SK-N-SH (cell line): ENCODE results near the gene ITGB5. TPM values are rescaled to one million over a fixed set of nuclear protein-coding genes. Genes with fewer than 3 reads are reported as not detected.

Experiments
- CTCF ChIA-PET: fragments of 300-600, 350-600 bp; formaldehyde crosslinking; extraction: SDS; loops from one replicate; lab custom pipeline; 2021; lab: Yijun Ruan, JAX
- POLR2A ChIA-PET: fragments of 350-600 bp; sonication (Branson Sonifier 250); formaldehyde crosslinking; extraction: SDS; loops from one replicate; lab custom pipeline; 2020; ENCODE audit warnings: antibody characterized with exemption, inconsistent platforms; lab: Yijun Ruan, JAX
- DNase-seq: peaks from one replicate; pipeline ENCODE4 v3.0.0; 2012
- H2AFZ ChIP-seq: fragments of 200-600 bp; sonication (generic); 2 replicates; pipeline ENCODE4 v1.8.1; 2016; ENCODE audit warnings: antibody characterized with exemption, mild to moderate bottlenecking, low read depth
- H3F3A ChIP-seq: fragments of 200-600 bp; sonication (generic); replicated peaks from 2 replicates; pipeline ENCODE3; 2016; ENCODE audit warnings: antibody characterized with exemption, mild to moderate bottlenecking; ENCODE audit not compliant: insufficient read depth
- H3K27ac ChIP-seq, 2 experiments: fragments of 200-500 bp in 1 of 2; fragments of 200-600 bp in 1 of 2; sonication (Bioruptor generic) in 1 of 2; sonication (generic), shearing (Covaris generic) in 1 of 2; 2 replicates each; pipeline versions ENCODE4 v1.5.1 to v1.6.1; 2014 to 2016; ENCODE audit warnings: low read depth in 2 of 2, inconsistent platforms in 1 of 2, low read length in 1 of 2, mild to moderate bottlenecking in 1 of 2, mixed read lengths in 1 of 2
- H3K27me3 ChIP-seq: fragments of 200-600 bp; sonication (generic), shearing (Covaris generic); 2 replicates; pipeline ENCODE4 v1.6.1; 2016; ENCODE audit warnings: mixed run types; ENCODE audit not compliant: insufficient read depth
- H3K36me3 ChIP-seq, 2 experiments: fragments of 200-500 bp in 1 of 2; fragments of 200-600 bp in 1 of 2; sonication (Bioruptor generic) in 1 of 2; sonication (generic) in 1 of 2; replicated peaks in 1 of 2; 2 replicates each; pipeline versions ENCODE3 to v1.5.1; 2014 to 2016; ENCODE audit warnings: low read length in 1 of 2, mild to moderate bottlenecking in 1 of 2; ENCODE audit not compliant: insufficient read depth in 2 of 2, control insufficient read depth in 1 of 2
- H3K4me1 ChIP-seq, 2 experiments: fragments of 200-500 bp in 1 of 2; fragments of 200-600 bp in 1 of 2; sonication (Bioruptor generic) in 1 of 2; sonication (generic), shearing (Covaris generic) in 1 of 2; 2 replicates each; pipeline versions ENCODE4 v1.5.1 to v1.6.1; 2014 to 2016; ENCODE audit warnings: low read depth in 1 of 2, low read length in 1 of 2, mixed run types in 1 of 2; ENCODE audit not compliant: insufficient read depth in 2 of 2, control insufficient read depth in 1 of 2
- H3K4me2 ChIP-seq: fragments of 200-600 bp; sonication (generic), shearing (Covaris generic); 2 replicates; pipeline ENCODE4 v1.6.1; 2017; ENCODE audit warnings: mixed run types
- H3K4me3 ChIP-seq, 2 experiments: fragments of 200-500 bp in 1 of 2; fragments of 200-600 bp in 1 of 2; sonication (Bioruptor generic) in 1 of 2; sonication (generic), shearing (Covaris generic) in 1 of 2; 2 replicates each; pipeline versions ENCODE4 v1.5.1 to v1.8.1; 2014 to 2016; ENCODE audit warnings: low read depth in 2 of 2, inconsistent platforms in 1 of 2, low read length in 1 of 2, mild to moderate bottlenecking in 1 of 2, mixed read lengths in 1 of 2, moderate library complexity in 1 of 2
- H3K79me2 ChIP-seq: fragments of 200-600 bp; sonication (generic); 2 replicates; pipeline ENCODE4 v1.8.1; 2017; ENCODE audit warnings: mild to moderate bottlenecking; ENCODE audit not compliant: insufficient read depth
- H3K9ac ChIP-seq: fragments of 200-600 bp; sonication (generic); 2 replicates; pipeline ENCODE4 v1.6.1; 2017; ENCODE audit warnings: mixed run types
- H3K9me2 ChIP-seq: fragments of 200-600 bp; sonication (generic); 2 replicates; pipeline ENCODE4 v1.6.1; 2017; ENCODE audit warnings: mixed run types
- H3K9me3 ChIP-seq: fragments of 200-600 bp; sonication (generic); 2 replicates; pipeline ENCODE4 v1.6.1; 2017; ENCODE audit warnings: mixed run types, mild to moderate bottlenecking, moderate library complexity
- H4K20me1 ChIP-seq: fragments of 200-600 bp; sonication (generic); 2 replicates; pipeline ENCODE4 v1.6.1; 2017; ENCODE audit warnings: mild to moderate bottlenecking, mixed run types; ENCODE audit not compliant: insufficient read depth
- CHD2 ChIP-seq: fragments of 150-350 bp; IDR thresholded peaks from 2 replicates; pipeline ENCODE4 v1.6.1; 2018; ENCODE audit warnings: low read length; ENCODE audit not compliant: partially characterized antibody
- ELF1 ChIP-seq: IDR thresholded peaks from 2 replicates; pipeline ENCODE4 v1.4.0; 2012
- GABPA ChIP-seq: IDR thresholded peaks from 2 replicates; pipeline ENCODE4 v1.4.0; 2012; ENCODE audit warnings: low read depth, mild to moderate bottlenecking
- IRF3 ChIP-seq: fragments of 150-350 bp; IDR thresholded peaks from 2 replicates; pipeline ENCODE4 v1.6.1; 2016; ENCODE audit warnings: mild to moderate bottlenecking, low read depth, low read length
- JUND ChIP-seq: IDR thresholded peaks from 2 replicates; pipeline ENCODE4 v1.4.0; 2012
- MAX ChIP-seq: IDR thresholded peaks from 2 replicates; pipeline ENCODE4 v1.4.0; 2012; ENCODE audit warnings: low read depth
- MXI1 ChIP-seq: IDR thresholded peaks from 2 replicates; pipeline ENCODE4 v1.6.1; 2012; ENCODE audit warnings: mild to moderate bottlenecking, low read depth, low read length, improper control_type of control experiment
- POLR2AphosphoS5 ChIP-seq: IDR thresholded peaks from 2 replicates; pipeline ENCODE4 v1.6.1; 2012; ENCODE audit warnings: low read depth, low read length
- RCOR1 ChIP-seq: fragments of 150-350 bp; IDR thresholded peaks from 2 replicates; pipeline ENCODE4 v1.6.1; 2017; ENCODE audit warnings: antibody characterized with exemption, low read length
- REST ChIP-seq: IDR thresholded peaks from 2 replicates; pipeline ENCODE4 v1.6.1; 2012; ENCODE audit warnings: mild to moderate bottlenecking, low read depth, low read length, moderate library complexity
- SIN3A ChIP-seq: IDR thresholded peaks from 2 replicates; pipeline ENCODE4 v1.6.1; 2012; ENCODE audit warnings: low read depth, mild to moderate bottlenecking, low read length, moderate library complexity, borderline replicate concordance
- TAF1 ChIP-seq: IDR thresholded peaks from 2 replicates; pipeline ENCODE4 v1.6.1; 2012; ENCODE audit warnings: low read depth, mild to moderate bottlenecking, low read length, moderate library complexity, borderline replicate concordance
- TEAD4 ChIP-seq: IDR thresholded peaks from 2 replicates; pipeline ENCODE4 v1.4.0; 2012; ENCODE audit warnings: mild to moderate bottlenecking, borderline replicate concordance; ENCODE audit not compliant: insufficient read depth
- USF2 ChIP-seq: fragments of 150-350 bp; IDR thresholded peaks from 2 replicates; pipeline ENCODE4 v1.6.1; 2017; ENCODE audit warnings: antibody characterized with exemption, low read length, low read depth, borderline replicate concordance
- YY1 ChIP-seq: IDR thresholded peaks from 2 replicates; pipeline ENCODE4 v1.4.0; 2012; ENCODE audit warnings: low read depth, mild to moderate bottlenecking
- WGBS: methylation state at CpG from one replicate; pipeline ENCODE4 v1.1.6; 2017; ENCODE audit warnings: low lambda C conversion rate; 5-methylcytosine and 5-hydroxymethylcytosine counted together
- polyA plus RNA-seq, 3 experiments: library from polyadenylated mRNA; depleted of rRNA; stranded (reverse); fragments of >200 nt; gene quantifications; 2 replicates each; pipeline ENCODE4 v1.2.3, GENCODE V29; 2012

The ITGB5 gene
- polyA plus RNA-seq, 1 of the 3 experiments (the other 2 are of a cell fraction), result 481 TPM

- peak; percentile 66; the same call in 1 of the 2 replicates for TF ChIP-seq ELF1
- TF ChIP-seq SIN3A, result peak; percentile 93; the same call in 1 of the 2 replicates
- TF ChIP-seq IRF3, result no peak
- no peak for TF ChIP-seq USF2
- no peak for TF ChIP-seq TEAD4
- peak; percentile 91 for TF ChIP-seq YY1
- TF ChIP-seq MXI1, result peak; percentile 91
- peak; percentile 89 for TF ChIP-seq MAX
- peak; percentile 98 for TF ChIP-seq POLR2AphosphoS5
- TF ChIP-seq REST, result 0 out of 2 replicates have a peak, but pooled peaks have one; percentile 66
- TF ChIP-seq RCOR1, result 0 out of 2 replicates have a peak, but pooled peaks have one; percentile 30
- peak; percentile 87 for TF ChIP-seq GABPA
- peak; percentile 8; the same call in 1 of the 2 replicates for TF ChIP-seq JUND
- peak; percentile 86 for TF ChIP-seq TAF1
- peak; percentile 68 for TF ChIP-seq CHD2
- H3K4me2 ChIP-seq, result peak within 1 kb of the TSS; percentile 95
- peak within 1 kb of the TSS; percentile 34 to 76; a peak in 3 of 4 replicates for H3K27ac ChIP-seq
- no peaks in the 10 kb centered on the region for H3F3A ChIP-seq
- no peaks in the 10 kb centered on the region for H4K20me1 ChIP-seq
- peak; percentile 92 for DNase-seq
- peaks cover 4 to 16% of the 10 kb centered on the region in 2 experiments for H3K36me3 ChIP-seq
- POLR2A ChIA-PET, result interaction anchor here (1.0 to 1.2 kb wide), 2 partner anchors 9 to 10 kb away, joined by 3 to 6 read pairs; no protein-coding TSS in a partner anchor
- CTCF ChIA-PET, result interaction anchor here (1.4 kb wide), 1 partner anchor 41 kb away, joined by 3 read pairs; no protein-coding TSS in a partner anchor
- H2AFZ ChIP-seq, result peak within 1 kb of the TSS; percentile 97
- H3K9me3 ChIP-seq, result no peaks in the 10 kb centered on the region
- 2% methylated on average over 22 of the region's 44 CpGs for WGBS
- H3K4me1 ChIP-seq, result peaks cover 7 to 14% of the 10 kb centered on the region in 2 experiments; a peak in 3 of 4 replicates
- peak within 1 kb of the TSS; percentile 80 for H3K9ac ChIP-seq
- H3K4me3 ChIP-seq, result peak within 1 kb of the TSS; percentile 84 to 86
- H3K79me2 ChIP-seq, result peaks cover 46% of the 10 kb centered on the region
- no peaks in the 10 kb centered on the region for H3K9me2 ChIP-seq
- no peaks in the 10 kb centered on the region for H3K27me3 ChIP-seq
These were observed 156.8 kb downstream of the ITGB5 start, which contains the start of gene UMPS for GRCh38 chr3:124730129-124730940. Gene UMPS, plus strand, starts transcription at chr3:124730452. Its CDS starts 20 bp downstream, at chr3:124730472.
